Esophagus muscularis mucosa (tissue), 4 donors: Measurements from ENCODE around the gene DIP2A. TPM values are rescaled to one million over a fixed set of nuclear protein-coding genes. Genes with fewer than 3 reads are reported as not detected.

Source experiments
- DNase-seq: peaks from one replicate; pipeline ENCODE4 v3.0.0-alpha.2; 2017; ENCODE audit errors: extremely low spot score
- H3K27ac ChIP-seq, 4 donors: fragments of 200-600 bp; sonication (generic); replicated peaks in 1 of 4; 1 replicate in 3 of 4; 2 replicates in 1 of 4; pipeline ENCODE4 v1.5.1; 2016 to 2019; ENCODE audit warnings: mild to moderate bottlenecking in 1 of 4
- H3K27me3 ChIP-seq, 4 donors: fragments of 200-600 bp; sonication (generic); one replicate each; pipeline versions ENCODE4 v1.5.1 to v1.6.0; 2016 to 2019
- H3K36me3 ChIP-seq, 4 donors: fragments of 200-600 bp; sonication (generic); one replicate each; pipeline ENCODE4 v1.5.1; 2016 to 2019
- H3K4me1 ChIP-seq, 4 donors: fragments of 200-600 bp; sonication (generic); one replicate each; pipeline ENCODE4 v1.5.1; 2016 to 2019
- H3K4me3 ChIP-seq, 4 donors: fragments of 200-600 bp; sonication (generic); 1 replicate in 2 of 4; 2 replicates in 2 of 4; pipeline ENCODE4 v1.5.1; 2016 to 2019; ENCODE audit warnings: mild to moderate bottlenecking in 4 of 4, moderate library complexity in 1 of 4
- H3K9me3 ChIP-seq, 4 donors: fragments of 200-600 bp; sonication (generic); 1 replicate in 3 of 4; 2 replicates in 1 of 4; pipeline ENCODE4 v1.5.1; 2016 to 2019
- EP300 ChIP-seq: sonication (generic); formaldehyde crosslinking; IDR thresholded peaks from one replicate; pipeline ENCODE4 v1.6.1; 2017; ENCODE audit warnings: antibody characterized with exemption
- POLR2A ChIP-seq: fragments of 450-650 bp; IDR thresholded peaks from one replicate; pipeline ENCODE4 v1.6.1; 2017; ENCODE audit warnings: antibody characterized with exemption, moderate library complexity, mild to moderate bottlenecking, low read depth
- POLR2AphosphoS5 ChIP-seq, 2 donors: sonication (generic); formaldehyde crosslinking; IDR thresholded peaks; one replicate each; pipeline ENCODE4 v1.6.1; 2017; ENCODE audit warnings: antibody characterized with exemption in 2 of 2
- WGBS: methylation state at CpG from one replicate; pipeline ENCODE4 v1.1.5; 2018; 5-methylcytosine and 5-hydroxymethylcytosine counted together
- intact Hi-C: fragments of 100-400 bp; cut with DNase I; formaldehyde crosslinking; loops from one replicate; pipeline ENCODE4 v1.15.1; 2023
- total RNA-seq, 4 donors: library from RNA; depleted of rRNA; stranded (reverse); fragments of >200 nt; gene quantifications; one replicate each; pipeline versions ENCODE4 v1.1.0 to v1.2.1, GENCODE V29; 2016
- TF ChIP-seq, protein P1 (sequence below), 3 experiments: fragments of 200-600 bp in 2 of 3; fragments of 450-650 bp in 1 of 3; sonication (generic) in 2 of 3; IDR thresholded peaks; one replicate each; pipeline ENCODE4 v1.5.1; 2017 to 2019; ENCODE audit warnings: antibody characterized with exemption in 3 of 3, mild to moderate bottlenecking in 2 of 3, moderate library complexity in 1 of 3

DIP2A gene
- total RNA-seq, 4 donors from 2014 or later, result 19.2 to 33.4 (median 28.7) TPM

DNA sequence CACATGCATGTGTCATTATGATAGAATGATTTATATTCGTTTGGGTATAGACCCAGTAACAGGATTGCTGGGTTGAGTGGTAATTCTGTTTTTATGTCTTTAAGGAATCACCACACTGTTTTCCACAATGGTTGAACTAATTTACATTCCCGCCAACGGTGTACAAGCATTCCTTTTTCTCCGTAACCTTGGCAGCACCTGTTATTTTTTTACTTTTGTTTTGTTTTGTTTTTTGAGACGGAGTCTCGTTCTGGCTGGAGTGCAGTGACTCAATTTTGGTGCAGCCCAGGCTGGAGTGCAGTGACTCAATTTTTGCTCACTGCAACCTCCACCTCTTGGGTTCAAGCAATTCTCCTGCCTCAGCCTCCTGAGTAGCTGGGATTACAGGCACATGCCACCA lies 154.7 kb downstream of the DIP2A start:
- H3K36me3 ChIP-seq, result no peaks in the 10 kb centered on the region
- H3K4me1 ChIP-seq, result no peaks in the 10 kb centered on the region
- WGBS, result 86% methylated on average over 6 of the region's 6 CpGs
- intact Hi-C loops, result no loop called here
- no peak for TF ChIP-seq POLR2A
- TF ChIP-seq, protein P1, sequence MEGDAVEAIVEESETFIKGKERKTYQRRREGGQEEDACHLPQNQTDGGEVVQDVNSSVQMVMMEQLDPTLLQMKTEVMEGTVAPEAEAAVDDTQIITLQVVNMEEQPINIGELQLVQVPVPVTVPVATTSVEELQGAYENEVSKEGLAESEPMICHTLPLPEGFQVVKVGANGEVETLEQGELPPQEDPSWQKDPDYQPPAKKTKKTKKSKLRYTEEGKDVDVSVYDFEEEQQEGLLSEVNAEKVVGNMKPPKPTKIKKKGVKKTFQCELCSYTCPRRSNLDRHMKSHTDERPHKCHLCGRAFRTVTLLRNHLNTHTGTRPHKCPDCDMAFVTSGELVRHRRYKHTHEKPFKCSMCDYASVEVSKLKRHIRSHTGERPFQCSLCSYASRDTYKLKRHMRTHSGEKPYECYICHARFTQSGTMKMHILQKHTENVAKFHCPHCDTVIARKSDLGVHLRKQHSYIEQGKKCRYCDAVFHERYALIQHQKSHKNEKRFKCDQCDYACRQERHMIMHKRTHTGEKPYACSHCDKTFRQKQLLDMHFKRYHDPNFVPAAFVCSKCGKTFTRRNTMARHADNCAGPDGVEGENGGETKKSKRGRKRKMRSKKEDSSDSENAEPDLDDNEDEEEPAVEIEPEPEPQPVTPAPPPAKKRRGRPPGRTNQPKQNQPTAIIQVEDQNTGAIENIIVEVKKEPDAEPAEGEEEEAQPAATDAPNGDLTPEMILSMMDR (IDR thresholded peaks at IDR 0.05), result no peak
- TF ChIP-seq POLR2AphosphoS5 (IDR thresholded peaks at IDR 0.05), result no peak
- TF ChIP-seq EP300, result no peak
- peaks cover 0 to 13% (median 3%) of the 10 kb centered on the region in 4 donors for H3K9me3 ChIP-seq
- H3K27ac ChIP-seq, result no peak overlapping the region
- H3K4me3 ChIP-seq, result no peak overlapping the region
- DNase-seq, result no peak
- peaks cover 0 to 6% (median 0%) of the 10 kb centered on the region in 4 donors for H3K27me3 ChIP-seq

DNA sequence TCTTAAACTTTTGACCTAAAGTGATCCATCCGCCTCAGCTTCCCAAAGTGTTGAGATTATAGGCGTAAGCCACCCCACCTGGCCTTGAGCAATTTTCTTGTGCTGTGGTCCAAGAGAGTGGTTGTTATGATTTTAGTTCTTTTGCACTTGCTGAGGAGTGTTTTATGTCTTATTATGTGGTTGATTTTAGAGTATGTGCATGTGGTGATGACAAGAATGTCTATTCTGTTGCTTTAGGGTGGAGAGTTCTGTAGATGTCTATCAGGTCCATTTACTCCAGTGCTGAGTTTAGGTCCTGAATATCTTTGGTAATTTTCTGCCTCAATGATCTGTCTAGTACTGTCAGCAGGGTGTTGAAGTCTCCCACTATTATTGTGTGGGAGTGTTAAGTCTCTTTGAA lies 157.4 kb downstream of the DIP2A start:
- Histone ChIP-seq H3K4me3 (no peak overlapping the region), H3K27ac (no peak overlapping the region), H3K27me3 (no peaks in the 10 kb centered on the region), H3K36me3 (no peaks in the 10 kb centered on the region), H3K9me3 (peaks cover 0 to 5% (median under 1%) of the 10 kb centered on the region in 4 donors), H3K4me1 (peaks cover 0 to 3% (median 3%) of the 10 kb centered on the region in 4 donors)
- no peak for DNase-seq
- intact Hi-C loops, result no loop called here
- 82% methylated on average over 2 of the region's 2 CpGs for WGBS
- TF ChIP-seq POLR2A (no peak), EP300 (no peak), POLR2AphosphoS5 (IDR thresholded peaks at IDR 0.05) (no peak)
- TF ChIP-seq, protein P1 (IDR thresholded peaks at IDR 0.05), result no peak

DNA sequence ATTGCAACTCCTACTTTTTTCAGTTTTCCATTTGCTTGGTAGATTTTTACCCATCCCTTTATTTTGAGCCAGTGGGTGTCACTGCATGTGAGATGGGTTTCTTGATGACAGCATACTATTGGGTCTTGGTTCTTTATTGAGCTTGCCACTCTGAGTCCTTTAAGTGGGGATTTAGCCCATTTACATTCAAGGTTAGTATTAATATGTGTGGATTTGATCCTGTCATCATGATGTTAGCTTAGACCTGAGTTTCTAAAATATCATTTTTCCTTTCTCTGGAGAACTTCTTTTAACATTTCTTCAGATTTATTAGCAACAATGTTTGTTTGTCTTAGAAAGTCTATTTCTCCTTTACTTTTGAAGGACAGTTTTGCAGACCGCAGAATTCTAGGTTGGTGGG lies 158.0 kb downstream of the DIP2A start:
- TF ChIP-seq EP300, result no peak
- TF ChIP-seq POLR2AphosphoS5 (IDR thresholded peaks at IDR 0.05), result no peak
- TF ChIP-seq, protein P1 (IDR thresholded peaks at IDR 0.05), result no peak
- TF ChIP-seq POLR2A, result no peak
- Histone ChIP-seq H3K27me3 (no peaks in the 10 kb centered on the region), H3K9me3 (no peaks in the 10 kb centered on the region), H3K27ac (no peak overlapping the region), H3K4me1 (peaks cover 0 to 9% (median 6%) of the 10 kb centered on the region in 4 donors), H3K36me3 (no peaks in the 10 kb centered on the region), H3K4me3 (no peak overlapping the region)
- intact Hi-C loops, result no loop called here
- 100% methylated on average over 1 of the region's 1 CpG for WGBS
- no peak for DNase-seq

DNA sequence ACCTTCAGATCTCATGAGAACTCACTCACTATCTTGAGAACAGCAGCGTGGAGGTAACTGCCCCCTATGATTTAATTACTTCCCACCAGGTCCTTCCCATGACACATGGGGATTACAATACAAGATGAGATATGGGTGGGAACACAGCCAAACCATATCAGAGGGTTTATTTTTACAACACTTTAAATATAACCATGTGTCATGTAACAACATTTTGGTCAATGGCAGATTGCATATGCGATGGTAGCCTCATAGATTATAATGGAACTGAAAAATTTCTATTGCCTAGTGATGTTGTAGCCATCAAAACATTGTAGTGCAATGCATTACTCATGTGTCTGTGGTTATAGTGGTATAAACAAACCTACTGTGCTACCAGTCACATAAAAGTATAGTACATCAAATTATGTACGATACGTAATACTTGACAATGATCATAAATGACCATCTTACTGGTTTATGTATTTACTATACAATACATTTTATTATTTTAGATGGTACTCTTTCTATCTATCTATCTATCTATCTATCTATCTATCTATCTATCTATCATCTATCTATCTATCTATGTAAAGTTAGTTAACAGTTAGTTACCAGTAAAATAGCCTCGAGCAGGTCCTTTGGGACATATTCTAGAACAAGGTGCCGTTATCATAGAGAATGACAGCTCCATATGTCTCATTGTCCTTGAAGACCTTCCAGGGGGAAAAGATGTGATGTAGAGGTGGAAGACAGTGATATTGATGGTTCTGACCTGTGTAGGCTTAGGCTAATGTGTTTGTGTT lies 158.8 kb downstream of the DIP2A start:
- intact Hi-C loops, result no loop called here
- H3K9me3 ChIP-seq, result no peaks in the 10 kb centered on the region
- H3K27me3 ChIP-seq, result no peaks in the 10 kb centered on the region
- no peaks in the 10 kb centered on the region for H3K36me3 ChIP-seq
- H3K4me1 ChIP-seq, result peaks cover 0 to 15% (median 8%) of the 10 kb centered on the region in 4 donors
- 75% methylated on average over 6 of the region's 6 CpGs for WGBS
- DNase-seq, result no peak
- no peak overlapping the region for H3K27ac ChIP-seq
- no peak overlapping the region for H3K4me3 ChIP-seq
- TF ChIP-seq EP300 (no peak), POLR2A (no peak), POLR2AphosphoS5 (IDR thresholded peaks at IDR 0.05) (no peak)
- TF ChIP-seq, protein P1 (IDR thresholded peaks at IDR 0.05), result no peak
